SK-N-SH treated with all-trans-retinoic acid at 6 μM for 48 hours (cell line): ENCODE data around the gene NSG1.

Experiments used
- ATAC-seq: fragments of 200-7000 bp; cut with Tn5 transposase; 3 replicates; pipeline ENCODE4 v1.9.1; 2020; ENCODE audit warnings: mild to moderate bottlenecking, moderate library complexity
- ARNTL ChIP-seq: fragments of 450-650 bp; formaldehyde crosslinking; IDR thresholded peaks from 2 replicates; pipeline ENCODE4 v1.5.0; 2020; ENCODE audit warnings: low read depth, mild to moderate bottlenecking, moderate library complexity, borderline replicate concordance
- BACH2 ChIP-seq: fragments of 250-450 bp; sonication (Bioruptor Pico); IDR thresholded peaks from 2 replicates; pipeline ENCODE4 v1.9.0; 2021; ENCODE audit warnings: mild to moderate bottlenecking, borderline replicate concordance
- CSDC2 ChIP-seq: fragments of 250-450 bp; sonication (Bioruptor Pico); IDR thresholded peaks from 2 replicates; pipeline ENCODE4 v1.5.0; 2020; ENCODE audit warnings: mild to moderate bottlenecking, moderate library complexity
- ESRRG ChIP-seq: fragments of 250-450 bp; sonication (Bioruptor Pico); IDR thresholded peaks from 2 replicates; pipeline ENCODE4 v1.6.1; 2021; ENCODE audit warnings: mild to moderate bottlenecking
- GLIS3 ChIP-seq: fragments of 250-450 bp; sonication (Bioruptor Pico); IDR thresholded peaks from 2 replicates; pipeline ENCODE4 v1.5.0; 2020; ENCODE audit warnings: mild to moderate bottlenecking, moderate library complexity
- ISL1 ChIP-seq: fragments of 250-450 bp; sonication (Bioruptor Pico); IDR thresholded peaks from 2 replicates; pipeline ENCODE4 v2.1.2; 2022; ENCODE audit warnings: mild to moderate bottlenecking, moderate library complexity
- OSR1 ChIP-seq: fragments of 250-450 bp; sonication (Bioruptor Pico); IDR thresholded peaks from 2 replicates; pipeline ENCODE4 v1.8.0; 2022; ENCODE audit warnings: moderate library complexity, mild to moderate bottlenecking, inconsistent platforms
- PPARA ChIP-seq: fragments of 250-450 bp; sonication (Bioruptor Pico); IDR thresholded peaks from 2 replicates; pipeline ENCODE4 v1.5.0; 2020; ENCODE audit warnings: mild to moderate bottlenecking, borderline replicate concordance
- RARB ChIP-seq: fragments of 250-450 bp; sonication (Bioruptor Pico); IDR thresholded peaks from 2 replicates; pipeline ENCODE4 v1.8.0; 2021; ENCODE audit warnings: mild to moderate bottlenecking, moderate library complexity
- SNAI2 ChIP-seq: fragments of 250-450 bp; sonication (Bioruptor Pico); IDR thresholded peaks from 2 replicates; pipeline ENCODE4 v1.5.0; 2020; ENCODE audit warnings: mild to moderate bottlenecking, moderate library complexity
- TOX ChIP-seq: fragments of 250-450 bp; sonication (Bioruptor Pico); IDR thresholded peaks from 2 replicates; pipeline ENCODE4 v1.8.0; 2021; ENCODE audit warnings: mild to moderate bottlenecking, moderate library complexity, borderline replicate concordance
- TSHZ2 ChIP-seq: fragments of 250-450 bp; sonication (Bioruptor Pico); IDR thresholded peaks from 2 replicates; pipeline ENCODE4 v1.5.0; 2020; ENCODE audit warnings: mild to moderate bottlenecking, moderate library complexity
- ZC3H10 ChIP-seq: fragments of 250-450 bp; sonication (Bioruptor Pico); IDR thresholded peaks from 2 replicates; pipeline ENCODE4 v1.5.1; 2021; ENCODE audit warnings: mild to moderate bottlenecking, moderate library complexity
- ZFP3 ChIP-seq: fragments of 250-450 bp; sonication (Bioruptor Pico); IDR thresholded peaks from 2 replicates; pipeline ENCODE4 v1.5.0; 2020; ENCODE audit warnings: mild to moderate bottlenecking, moderate library complexity
- ZFP30 ChIP-seq: fragments of 450-650 bp; formaldehyde crosslinking; IDR thresholded peaks from 2 replicates; pipeline ENCODE4 v1.5.0; 2022; ENCODE audit warnings: mild to moderate bottlenecking, moderate library complexity
- ZNF565 ChIP-seq: fragments of 450-650 bp; formaldehyde crosslinking; conservative IDR thresholded peaks from 2 replicates; pipeline ENCODE4 v1.5.0; 2020; ENCODE audit warnings: low read depth, mild to moderate bottlenecking, moderate library complexity
- ZNF70 ChIP-seq: fragments of 450-650 bp; formaldehyde crosslinking; IDR thresholded peaks from 2 replicates; pipeline ENCODE4 v1.5.0; 2020; ENCODE audit warnings: mild to moderate bottlenecking, moderate library complexity
- ZNF8 ChIP-seq: fragments of 450-650 bp; formaldehyde crosslinking; IDR thresholded peaks from 2 replicates; pipeline ENCODE4 v1.5.0; 2020; ENCODE audit warnings: mild to moderate bottlenecking, moderate library complexity
- TF ChIP-seq, protein P1 (sequence below): fragments of 250-450 bp; sonication (Bioruptor Pico); IDR thresholded peaks from 2 replicates; pipeline ENCODE4 v1.8.0; 2021; ENCODE audit warnings: low read depth, mild to moderate bottlenecking, moderate library complexity, borderline replicate concordance
- TF ChIP-seq, protein P2 (sequence below): fragments of 250-450 bp; sonication (Bioruptor Pico); IDR thresholded peaks from 2 replicates; pipeline ENCODE4 v1.5.1; 2021; ENCODE audit warnings: mild to moderate bottlenecking, moderate library complexity
- TF ChIP-seq, protein P3 (sequence below): fragments of 250-450 bp; sonication (Bioruptor Pico); IDR thresholded peaks from 2 replicates; pipeline ENCODE4 v1.8.0; 2020; ENCODE audit warnings: mild to moderate bottlenecking, moderate library complexity, borderline replicate concordance
- TF ChIP-seq, protein P4 (sequence below): fragments of 250-450 bp; sonication (Bioruptor Pico); IDR thresholded peaks from 2 replicates; pipeline ENCODE4 v1.5.1; 2020; ENCODE audit warnings: low read depth, mild to moderate bottlenecking, moderate library complexity

Gene NSG1

GRCh38 chr4:4377191-4377590, 9.7 kb upstream of the NSG1 start (continued):
- TF ChIP-seq, protein P1, sequence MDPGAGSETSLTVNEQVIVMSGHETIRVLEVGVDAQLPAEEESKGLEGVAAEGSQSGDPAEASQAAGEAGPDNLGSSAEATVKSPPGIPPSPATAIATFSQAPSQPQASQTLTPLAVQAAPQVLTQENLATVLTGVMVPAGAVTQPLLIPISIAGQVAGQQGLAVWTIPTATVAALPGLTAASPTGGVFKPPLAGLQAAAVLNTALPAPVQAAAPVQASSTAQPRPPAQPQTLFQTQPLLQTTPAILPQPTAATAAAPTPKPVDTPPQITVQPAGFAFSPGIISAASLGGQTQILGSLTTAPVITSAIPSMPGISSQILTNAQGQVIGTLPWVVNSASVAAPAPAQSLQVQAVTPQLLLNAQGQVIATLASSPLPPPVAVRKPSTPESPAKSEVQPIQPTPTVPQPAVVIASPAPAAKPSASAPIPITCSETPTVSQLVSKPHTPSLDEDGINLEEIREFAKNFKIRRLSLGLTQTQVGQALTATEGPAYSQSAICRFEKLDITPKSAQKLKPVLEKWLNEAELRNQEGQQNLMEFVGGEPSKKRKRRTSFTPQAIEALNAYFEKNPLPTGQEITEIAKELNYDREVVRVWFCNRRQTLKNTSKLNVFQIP: no peak
- no peak for TF ChIP-seq GLIS3
- no peak for TF ChIP-seq ZNF8

GRCh38 chr4:4377732-4378460, 9.0 kb upstream of the NSG1 start:
- ATAC-seq: no peak
- TF ChIP-seq TOX (CRISPR knock-in tag) (no peak), GLIS3 (no peak), TSHZ2 (CRISPR knock-in tag) (no peak), ZNF565 (CRISPR knock-in tag) (no peak), SNAI2 (no peak), ZFP30 (CRISPR knock-in tag) (no peak), OSR1 (CRISPR knock-in tag) (no peak), ZNF70 (CRISPR knock-in tag) (no peak), ZNF8 (no peak), BACH2 (CRISPR knock-in tag) (no peak), ZC3H10 (CRISPR knock-in tag) (no peak)
- TF ChIP-seq, protein P2, sequence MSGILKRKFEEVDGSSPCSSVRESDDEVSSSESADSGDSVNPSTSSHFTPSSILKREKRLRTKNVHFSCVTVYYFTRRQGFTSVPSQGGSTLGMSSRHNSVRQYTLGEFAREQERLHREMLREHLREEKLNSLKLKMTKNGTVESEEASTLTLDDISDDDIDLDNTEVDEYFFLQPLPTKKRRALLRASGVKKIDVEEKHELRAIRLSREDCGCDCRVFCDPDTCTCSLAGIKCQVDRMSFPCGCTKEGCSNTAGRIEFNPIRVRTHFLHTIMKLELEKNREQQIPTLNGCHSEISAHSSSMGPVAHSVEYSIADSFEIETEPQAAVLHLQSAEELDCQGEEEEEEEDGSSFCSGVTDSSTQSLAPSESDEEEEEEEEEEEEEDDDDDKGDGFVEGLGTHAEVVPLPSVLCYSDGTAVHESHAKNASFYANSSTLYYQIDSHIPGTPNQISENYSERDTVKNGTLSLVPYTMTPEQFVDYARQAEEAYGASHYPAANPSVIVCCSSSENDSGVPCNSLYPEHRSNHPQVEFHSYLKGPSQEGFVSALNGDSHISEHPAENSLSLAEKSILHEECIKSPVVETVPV: no peak
- TF ChIP-seq, protein P3, sequence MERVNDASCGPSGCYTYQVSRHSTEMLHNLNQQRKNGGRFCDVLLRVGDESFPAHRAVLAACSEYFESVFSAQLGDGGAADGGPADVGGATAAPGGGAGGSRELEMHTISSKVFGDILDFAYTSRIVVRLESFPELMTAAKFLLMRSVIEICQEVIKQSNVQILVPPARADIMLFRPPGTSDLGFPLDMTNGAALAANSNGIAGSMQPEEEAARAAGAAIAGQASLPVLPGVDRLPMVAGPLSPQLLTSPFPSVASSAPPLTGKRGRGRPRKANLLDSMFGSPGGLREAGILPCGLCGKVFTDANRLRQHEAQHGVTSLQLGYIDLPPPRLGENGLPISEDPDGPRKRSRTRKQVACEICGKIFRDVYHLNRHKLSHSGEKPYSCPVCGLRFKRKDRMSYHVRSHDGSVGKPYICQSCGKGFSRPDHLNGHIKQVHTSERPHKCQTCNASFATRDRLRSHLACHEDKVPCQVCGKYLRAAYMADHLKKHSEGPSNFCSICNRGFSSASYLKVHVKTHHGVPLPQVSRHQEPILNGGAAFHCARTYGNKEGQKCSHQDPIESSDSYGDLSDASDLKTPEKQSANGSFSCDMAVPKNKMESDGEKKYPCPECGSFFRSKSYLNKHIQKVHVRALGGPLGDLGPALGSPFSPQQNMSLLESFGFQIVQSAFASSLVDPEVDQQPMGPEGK (CRISPR knock-in tag): no peak

- ATAC-seq: no peak
- TF ChIP-seq ESRRG (CRISPR knock-in tag) (no peak), SNAI2 (no peak)
Measured at GRCh38 chr4:4379540-4380087, 7.3 kb upstream of the NSG1 start.

- no peak for ATAC-seq
- TF ChIP-seq ISL1 (CRISPR knock-in tag): no peak
- TF ChIP-seq PPARA: no peak
- TF ChIP-seq TOX (CRISPR knock-in tag): no peak
- TF ChIP-seq RARB: no peak
- TF ChIP-seq, protein P1: no peak
- TF ChIP-seq, protein P4, sequence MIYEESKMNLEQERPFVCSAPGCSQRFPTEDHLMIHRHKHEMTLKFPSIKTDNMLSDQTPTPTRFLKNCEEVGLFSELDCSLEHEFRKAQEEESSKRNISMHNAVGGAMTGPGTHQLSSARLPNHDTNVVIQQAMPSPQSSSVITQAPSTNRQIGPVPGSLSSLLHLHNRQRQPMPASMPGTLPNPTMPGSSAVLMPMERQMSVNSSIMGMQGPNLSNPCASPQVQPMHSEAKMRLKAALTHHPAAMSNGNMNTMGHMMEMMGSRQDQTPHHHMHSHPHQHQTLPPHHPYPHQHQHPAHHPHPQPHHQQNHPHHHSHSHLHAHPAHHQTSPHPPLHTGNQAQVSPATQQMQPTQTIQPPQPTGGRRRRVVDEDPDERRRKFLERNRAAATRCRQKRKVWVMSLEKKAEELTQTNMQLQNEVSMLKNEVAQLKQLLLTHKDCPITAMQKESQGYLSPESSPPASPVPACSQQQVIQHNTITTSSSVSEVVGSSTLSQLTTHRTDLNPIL (CRISPR knock-in tag): no peak
- TF ChIP-seq BACH2 (CRISPR knock-in tag): no peak
- TF ChIP-seq ARNTL (CRISPR knock-in tag): no peak
- TF ChIP-seq ZNF70 (CRISPR knock-in tag): no peak
- TF ChIP-seq ZFP30 (CRISPR knock-in tag): no peak
- no peak for TF ChIP-seq ZNF565 (CRISPR knock-in tag)
- TF ChIP-seq, protein P2: no peak
- TF ChIP-seq ZFP3: no peak
- TF ChIP-seq CSDC2: no peak
- no peak for TF ChIP-seq SNAI2
Measured at GRCh38 chr4:4383085-4383484, 3.8 kb upstream of the NSG1 start.
